ENCODE measurements around the gene WDR46.
A peak's percentile ranks its signal among the peaks of the same experiment; 100 is the strongest.

WDR46 gene

DNA sequence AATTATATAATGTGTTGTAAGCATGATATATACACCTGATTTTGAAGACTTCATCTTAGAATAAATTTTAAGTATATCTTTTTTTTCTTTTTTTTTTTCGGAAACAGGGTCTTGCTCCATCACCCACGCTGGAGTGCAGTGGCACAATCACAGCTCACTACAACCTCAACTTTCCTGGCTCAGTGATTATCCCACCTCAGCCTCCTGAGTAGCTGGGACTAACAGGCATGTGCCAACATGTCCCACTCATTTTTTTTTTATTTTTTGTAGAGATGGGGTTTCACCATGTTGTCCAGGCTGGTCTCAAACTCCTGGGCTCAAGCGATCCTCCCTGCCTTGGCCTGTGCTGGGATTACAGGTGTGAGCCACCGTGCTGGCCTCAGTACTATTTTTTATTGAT is 34.4 kb downstream of the WDR46 start:
- TF ChIP-seq, protein P1, sequence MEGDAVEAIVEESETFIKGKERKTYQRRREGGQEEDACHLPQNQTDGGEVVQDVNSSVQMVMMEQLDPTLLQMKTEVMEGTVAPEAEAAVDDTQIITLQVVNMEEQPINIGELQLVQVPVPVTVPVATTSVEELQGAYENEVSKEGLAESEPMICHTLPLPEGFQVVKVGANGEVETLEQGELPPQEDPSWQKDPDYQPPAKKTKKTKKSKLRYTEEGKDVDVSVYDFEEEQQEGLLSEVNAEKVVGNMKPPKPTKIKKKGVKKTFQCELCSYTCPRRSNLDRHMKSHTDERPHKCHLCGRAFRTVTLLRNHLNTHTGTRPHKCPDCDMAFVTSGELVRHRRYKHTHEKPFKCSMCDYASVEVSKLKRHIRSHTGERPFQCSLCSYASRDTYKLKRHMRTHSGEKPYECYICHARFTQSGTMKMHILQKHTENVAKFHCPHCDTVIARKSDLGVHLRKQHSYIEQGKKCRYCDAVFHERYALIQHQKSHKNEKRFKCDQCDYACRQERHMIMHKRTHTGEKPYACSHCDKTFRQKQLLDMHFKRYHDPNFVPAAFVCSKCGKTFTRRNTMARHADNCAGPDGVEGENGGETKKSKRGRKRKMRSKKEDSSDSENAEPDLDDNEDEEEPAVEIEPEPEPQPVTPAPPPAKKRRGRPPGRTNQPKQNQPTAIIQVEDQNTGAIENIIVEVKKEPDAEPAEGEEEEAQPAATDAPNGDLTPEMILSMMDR (IDR thresholded peaks at IDR 0.05; ENCODE audit: low read depth, low read length) = no peak
- peaks cover 4% of the 10 kb centered on the region; the same call in 1 of the 2 replicates for H3K36me3 ChIP-seq
- DNase-seq = no peak

GRCh38 chr6:33252759-33253158 is 36.3 kb downstream of the WDR46 start:
- TF ChIP-seq, protein P1 (IDR thresholded peaks at IDR 0.05; ENCODE audit: low read depth, low read length) = no peak
- no peak overlapping the region for H3K4me3 ChIP-seq (ENCODE audit: low read depth, low read length)
- DNase-seq = no peak
- H3K36me3 ChIP-seq = peaks cover 4% of the 10 kb centered on the region; the same call in 1 of the 2 replicates
- no peaks in the 10 kb centered on the region for H3K27me3 ChIP-seq
- H3K4me1 ChIP-seq = peaks cover 12% of the 10 kb centered on the region
- H3K9me3 ChIP-seq = no peaks in the 10 kb centered on the region

More for the DNA sequence above, 34.4 kb downstream of the WDR46 start:
- no peak overlapping the region for H3K4me3 ChIP-seq (ENCODE audit: low read depth, low read length)
- no peaks in the 10 kb centered on the region for H3K27me3 ChIP-seq
- H3K9me3 ChIP-seq = no peaks in the 10 kb centered on the region
- H3K4me1 ChIP-seq = peaks cover 6% of the 10 kb centered on the region

GRCh38 chr6:33251395-33252012 is 37.5 kb downstream of the WDR46 start:
- no peaks in the 10 kb centered on the region for H3K27me3 ChIP-seq
- peaks cover 12% of the 10 kb centered on the region for H3K4me1 ChIP-seq

GRCh38 chr6:33250731-33251130 is 38.3 kb downstream of the WDR46 start:
- Histone ChIP-seq H3K27me3 (no peaks in the 10 kb centered on the region), H3K9me3 (no peaks in the 10 kb centered on the region), H3K36me3 (no peaks in the 10 kb centered on the region), H3K4me1 (peaks cover 12% of the 10 kb centered on the region), H3K4me3 (ENCODE audit: low read depth, low read length) (no peak overlapping the region)
- TF ChIP-seq, protein P1 (IDR thresholded peaks at IDR 0.05; ENCODE audit: low read depth, low read length) = no peak
- no peak for DNase-seq

More at GRCh38 chr6:33251395-33252012, 37.5 kb downstream of the WDR46 start:
- Histone ChIP-seq H3K9me3 (no peaks in the 10 kb centered on the region), H3K4me3 (ENCODE audit: low read depth, low read length) (no peak overlapping the region), H3K36me3 (no peaks in the 10 kb centered on the region)
- TF ChIP-seq, protein P1 (IDR thresholded peaks at IDR 0.05; ENCODE audit: low read depth, low read length) = no peak; the same call in 1 of the 2 replicates
- no peak for DNase-seq

DNA sequence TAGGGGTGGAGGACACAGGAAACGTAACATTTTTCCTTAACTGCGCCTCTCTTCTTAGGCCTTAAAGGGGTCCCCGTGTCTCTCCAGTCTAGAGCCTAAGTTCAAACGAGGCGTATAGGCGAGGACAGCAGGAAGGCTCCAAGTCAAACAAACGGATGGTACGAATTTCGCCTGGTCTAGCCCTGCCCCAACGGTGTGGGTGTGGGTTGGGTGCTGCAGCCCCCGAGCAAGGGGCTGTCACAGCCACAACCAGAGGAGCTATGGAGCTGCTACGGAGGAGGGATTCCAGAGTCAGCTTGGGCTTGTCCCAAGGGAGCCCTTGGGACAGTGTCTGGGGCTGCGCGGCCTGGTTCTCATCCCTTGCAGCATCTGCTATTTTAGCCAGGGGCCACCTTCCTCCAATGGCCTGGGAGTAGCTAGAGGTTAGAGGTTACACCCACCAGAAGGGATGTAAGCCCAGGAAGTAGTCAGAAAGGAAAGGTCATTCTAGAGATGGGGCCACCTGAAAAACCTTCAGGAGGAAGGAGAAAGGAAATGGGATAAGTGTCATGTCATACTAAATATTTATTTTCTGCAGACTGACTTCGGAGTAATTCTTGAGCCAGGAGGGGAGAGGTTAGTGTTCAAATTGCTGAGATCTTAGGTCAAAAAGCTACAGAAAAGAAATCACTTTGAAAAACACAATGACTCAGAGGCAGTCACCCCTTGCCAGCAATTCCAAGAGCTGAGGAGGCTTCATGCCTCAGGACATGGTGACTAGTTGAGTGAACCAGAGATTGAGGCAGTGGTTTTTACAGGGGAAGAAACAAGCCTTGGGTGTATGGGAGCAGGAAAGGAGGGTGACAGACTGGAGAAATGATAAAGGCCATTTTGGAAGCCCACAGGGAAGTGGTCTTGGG is 39.1 kb downstream of the WDR46 start:
- Histone ChIP-seq H3K4me3 (ENCODE audit: low read depth, low read length) (peak overlapping the region; percentile 72), H3K9me3 (no peaks in the 10 kb centered on the region), H3K27me3 (no peaks in the 10 kb centered on the region), H3K36me3 (no peaks in the 10 kb centered on the region), H3K4me1 (peaks cover 12% of the 10 kb centered on the region)
- peak; percentile 83 for DNase-seq
- TF ChIP-seq, protein P1 (IDR thresholded peaks at IDR 0.05; ENCODE audit: low read depth, low read length) = no peak

All from BE2C (cell line).